B cell (primary cell): Measurements from ENCODE around the gene DNMBP. TPM values are rescaled to one million over a fixed set of nuclear protein-coding genes. Genes with fewer than 3 reads are reported as not detected.

Source experiments
- ATAC-seq: fragments of 200-7000 bp; cut with Tn5 transposase; one replicate; pipeline ENCODE4 v1.10.0; 2021; ENCODE audit warnings: low read depth, mild to moderate bottlenecking, moderate number of reproducible peaks, moderate library complexity
- CTCF ChIA-PET: fragments of 350-600 bp; sonication (Branson Sonifier 250); formaldehyde crosslinking; loops from one replicate; lab custom pipeline; 2021; ENCODE audit warnings: antibody characterized with exemption, inconsistent platforms; lab: Charles Lee
- POLR2A ChIA-PET: fragments of 350-600 bp; sonication (Branson Sonifier 250); formaldehyde crosslinking; loops from one replicate; lab custom pipeline; 2021; ENCODE audit warnings: antibody characterized with exemption; lab: Charles Lee
- DNase-seq: peaks from one replicate; pipeline ENCODE4 v3.0.0; 2013
- H2AFZ ChIP-seq: 2 replicates; pipeline ENCODE4 v1.6.1; 2012; ENCODE audit warnings: mild to moderate bottlenecking, low read depth, low read length; ENCODE audit not compliant: insufficient read depth, poor library complexity, severe bottlenecking
- H3K27ac ChIP-seq, 2 donors: 1 replicate in 1 of 2; 2 replicates in 1 of 2; pipeline ENCODE4 v1.5.1; 2012 to 2013; ENCODE audit warnings: low read length in 2 of 2, mild to moderate bottlenecking in 2 of 2, moderate library complexity in 1 of 2
- H3K27me3 ChIP-seq, 4 experiments: fragments of 200-600 bp in 1 of 4; sonication (generic) in 1 of 4; replicated peaks in 1 of 4; 1 replicate in 2 of 4; 2 replicates in 2 of 4; pipeline versions ENCODE4 v1.6.1 to v1.7.0; 2013 to 2016; ENCODE audit warnings: low read length in 3 of 4, mild to moderate bottlenecking in 2 of 4, mixed read lengths in 1 of 4, moderate library complexity in 1 of 4; ENCODE audit not compliant: insufficient read depth in 4 of 4, control insufficient read depth in 3 of 4; ENCODE audit errors: control extremely low read depth in 1 of 4
- H3K36me3 ChIP-seq, 2 experiments: replicated peaks in 1 of 2; 1 replicate in 1 of 2; 2 replicates in 1 of 2; pipeline versions ENCODE4 v1.6.1 to v1.7.1; 2013; ENCODE audit warnings: low read length in 1 of 2; ENCODE audit not compliant: insufficient read depth in 2 of 2, control insufficient read depth in 1 of 2; ENCODE audit errors: control extremely low read depth in 1 of 2, extremely low read depth in 1 of 2
- H3K4me1 ChIP-seq, 2 donors: fragments of 200-600 bp in 1 of 2; sonication (generic) in 1 of 2; 1 replicate in 1 of 2; 2 replicates in 1 of 2; pipeline versions ENCODE4 v1.5.1 to v1.6.1; 2013 to 2017; ENCODE audit warnings: low read length in 2 of 2; ENCODE audit not compliant: control insufficient read depth in 2 of 2, insufficient read depth in 2 of 2
- H3K4me2 ChIP-seq: replicated peaks from 2 replicates; pipeline ENCODE3; 2012; ENCODE audit warnings: mild to moderate bottlenecking, low read depth, low read length; ENCODE audit not compliant: poor library complexity, severe bottlenecking
- H3K4me3 ChIP-seq, 5 experiments: fragments of 200-600 bp in 1 of 5; sonication (generic) in 1 of 5; 1 replicate in 3 of 5; 2 replicates in 2 of 5; pipeline versions ENCODE4 v1.5.1 to v1.7.0; 2011 to 2016; ENCODE audit warnings: low read length in 4 of 5, mild to moderate bottlenecking in 4 of 5, low read depth in 2 of 5, control low read depth in 1 of 5, moderate library complexity in 1 of 5; ENCODE audit not compliant: insufficient read depth in 1 of 5; ENCODE audit errors: control extremely low read depth in 1 of 5, extremely low read depth in 1 of 5
- H3K79me2 ChIP-seq: fragments of 200-600 bp; sonication (generic); one replicate; pipeline ENCODE4 v1.6.0; 2016; ENCODE audit warnings: low read length; ENCODE audit not compliant: control insufficient read depth, insufficient read depth
- H3K9ac ChIP-seq: fragments of 200-600 bp; sonication (generic); 2 replicates; pipeline ENCODE4 v1.6.1; 2017; ENCODE audit warnings: mild to moderate bottlenecking, low read length, moderate library complexity
- H3K9me3 ChIP-seq, 3 donors: one replicate each; pipeline versions ENCODE4 v1.6.1 to v1.7.1; 2013; ENCODE audit warnings: low read length in 2 of 3; ENCODE audit not compliant: control insufficient read depth in 2 of 3, insufficient read depth in 1 of 3; ENCODE audit errors: control extremely low read depth in 1 of 3
- H4K20me1 ChIP-seq: 2 replicates; pipeline ENCODE4 v1.6.0; 2012; ENCODE audit warnings: mild to moderate bottlenecking, low read length; ENCODE audit not compliant: insufficient read depth, control insufficient read depth, poor library complexity, severe bottlenecking
- H3K27ac Mint-ChIP-seq: one replicate; pipeline ENCODE4 v1.8.0; 2021; ENCODE audit warnings: mixed read lengths
- H3K27me3 Mint-ChIP-seq: one replicate; pipeline ENCODE4 v1.8.0; 2021; ENCODE audit warnings: mixed read lengths
- H3K4me1 Mint-ChIP-seq: one replicate; pipeline ENCODE4 v1.8.0; 2021; ENCODE audit warnings: mixed read lengths
- H3K4me3 Mint-ChIP-seq: one replicate; pipeline ENCODE4 v1.8.0; 2021; ENCODE audit warnings: mixed read lengths
- H3K9me3 Mint-ChIP-seq: one replicate; pipeline ENCODE4 v1.8.0; 2022; ENCODE audit warnings: mixed read lengths; ENCODE audit not compliant: insufficient read depth
- CTCF ChIP-seq: fragments of 200-600 bp; IDR thresholded peaks from one replicate; pipeline ENCODE4 v1.8.0; 2022; ENCODE audit warnings: antibody characterized with exemption, mild to moderate bottlenecking
- EZH2 ChIP-seq: IDR thresholded peaks from 2 replicates; pipeline ENCODE4 v1.6.1; 2012; ENCODE audit warnings: borderline replicate concordance, low read depth, mild to moderate bottlenecking, moderate library complexity, low read length; ENCODE audit not compliant: insufficient read depth, poor library complexity, severe bottlenecking
- WGBS: methylation state at CpG from one replicate; pipeline ENCODE4 v1.1.5; 2013; ENCODE audit warnings: missing lambda C conversion rate; ENCODE audit not compliant: insufficient coverage; 5-methylcytosine and 5-hydroxymethylcytosine counted together
- intact Hi-C: fragments of 100-400 bp; cut with micrococcal nuclease; formaldehyde crosslinking; loops from one replicate; pipeline ENCODE4 v1.10.0; 2022
- polyA plus RNA-seq: library from polyadenylated mRNA; depleted of rRNA; stranded (reverse); fragments of >200 nt; gene quantifications from 2 replicates; pipeline ENCODE4 v1.2.3, GENCODE V29; 2012
- total RNA-seq, 2 donors: library from RNA; stranded (reverse); fragments of 120-200 nt in 1 of 2; gene quantifications; 1 replicate in 1 of 2; 2 replicates in 1 of 2; pipeline versions ENCODE4 v1.2.3 to v1.2.4, GENCODE V29; 2013 to 2022

The DNMBP gene
- total and polyA plus RNA-seq, 2 donors (not counting 1 experiment from before 2014, with no cell fraction given) = 12.8 to 22.6 TPM

- no peaks in the 10 kb centered on the region for H3K4me1 Mint-ChIP-seq
- H3K27me3 ChIP-seq = peaks cover 0 to 19% (median 4%) of the 10 kb centered on the region in 4 experiments
- DNase-seq (no peak), ATAC-seq (no peak)
- H3K36me3 ChIP-seq = peaks cover 0 to 22% of the 10 kb centered on the region in 2 experiments
- H3K27ac Mint-ChIP-seq = no peak overlapping the region
- H3K4me3 ChIP-seq = no peak overlapping the region
- no peak overlapping the region for H2AFZ ChIP-seq
- H3K79me2 ChIP-seq = no peaks in the 10 kb centered on the region
- H3K4me1 ChIP-seq = no peaks in the 10 kb centered on the region
- peaks cover 16% of the 10 kb centered on the region for H3K27me3 Mint-ChIP-seq
- TF ChIP-seq CTCF (no peak), EZH2 (no peak)
- no peak overlapping the region for H3K27ac ChIP-seq
- H3K9ac ChIP-seq = no peak overlapping the region
- no peak overlapping the region for H3K4me3 Mint-ChIP-seq
- no peaks in the 10 kb centered on the region for H4K20me1 ChIP-seq
- intact Hi-C loops = no loop called here
- ChIA-PET CTCF (no interaction called here), POLR2A (no interaction called here)
- H3K9me3 Mint-ChIP-seq = no peaks in the 10 kb centered on the region
- 50% methylated on average over 1 of the region's 5 CpGs for WGBS
- no peak overlapping the region for H3K4me2 ChIP-seq
- peaks cover 0 to 4% (median 0%) of the 10 kb centered on the region in 3 donors for H3K9me3 ChIP-seq
Observed at GRCh38 chr10:99872367-99873162, 137.2 kb downstream of the DNMBP start.

GRCh38 chr10:99870123-99870730, 139.5 kb downstream of the DNMBP start:
- Histone ChIP-seq H2AFZ (no peak overlapping the region), H3K9ac (no peak overlapping the region), H3K4me1 (no peaks in the 10 kb centered on the region), H4K20me1 (no peaks in the 10 kb centered on the region), H3K79me2 (no peaks in the 10 kb centered on the region), H3K36me3 (no peaks in the 10 kb centered on the region), H3K4me2 (no peak overlapping the region), H3K4me3 (no peak overlapping the region), H3K27me3 (peaks cover 0 to 21% (median 4%) of the 10 kb centered on the region in 4 experiments), H3K9me3 (peaks cover 0 to 4% (median 0%) of the 10 kb centered on the region in 3 donors), H3K27ac (no peak overlapping the region)
- Mint-ChIP-seq H3K27me3 (peaks cover 37% of the 10 kb centered on the region), H3K4me3 (no peak overlapping the region), H3K27ac (no peak overlapping the region), H3K4me1 (no peaks in the 10 kb centered on the region), H3K9me3 (no peaks in the 10 kb centered on the region)
- CTCF ChIA-PET = interaction anchor here (0.9 to 1.0 kb wide), 2 partner anchors 12 to 24 kb away, joined by 3 to 4 read pairs; no protein-coding TSS in a partner anchor
- ATAC-seq = no peak
- intact Hi-C loops = no loop called here
- 60% methylated on average over 1 of the region's 8 CpGs for WGBS
- POLR2A ChIA-PET = interaction anchor here (0.6 kb wide), 1 partner anchor 15 kb away, joined by 3 read pairs; no protein-coding TSS in a partner anchor
- DNase-seq = no peak
- TF ChIP-seq CTCF (no peak), EZH2 (no peak)
